Gastrocnemius medialis (tissue), 4 donors: ENCODE results near the gene ZDHHC4. TPM values are rescaled to one million over a fixed set of nuclear protein-coding genes. Genes with fewer than 3 reads are reported as not detected.

ENCODE experiments used
- ATAC-seq, 2 donors: fragments of 150-250 bp; one replicate each; pipeline ENCODE4 v1.9.1; 2016
- DNase-seq, 2 donors: peaks; one replicate each; pipeline ENCODE4 v3.0.0-alpha.2; 2019
- H3K27ac ChIP-seq, 4 donors: fragments of 200-600 bp; sonication (generic); 1 replicate in 1 of 4; 2 replicates in 3 of 4; pipeline ENCODE4 v1.5.1; 2016 to 2018; ENCODE audit warnings: mild to moderate bottlenecking in 2 of 4, moderate library complexity in 1 of 4
- H3K27me3 ChIP-seq, 3 donors: fragments of 200-600 bp; sonication (generic) in 2 of 3; 1 replicate in 1 of 3; 2 replicates in 2 of 3; pipeline versions ENCODE4 v1.5.1 to v1.6.0; 2016 to 2019; ENCODE audit warnings: mild to moderate bottlenecking in 1 of 3, moderate library complexity in 1 of 3
- H3K36me3 ChIP-seq, 2 donors: fragments of 200-600 bp; sonication (generic) in 1 of 2; one replicate each; pipeline ENCODE4 v1.5.1; 2017 to 2018
- H3K4me1 ChIP-seq, 2 donors: fragments of 200-600 bp; sonication (generic) in 1 of 2; one replicate each; pipeline ENCODE4 v1.5.1; 2016 to 2017; ENCODE audit warnings: mild to moderate bottlenecking in 2 of 2
- H3K4me3 ChIP-seq, 4 donors: fragments of 200-600 bp; sonication (generic) in 3 of 4; 1 replicate in 1 of 4; 2 replicates in 3 of 4; pipeline ENCODE4 v1.5.1; 2016 to 2019; ENCODE audit warnings: mild to moderate bottlenecking in 2 of 4
- H3K9me3 ChIP-seq, 3 donors: fragments of 200-600 bp; sonication (generic) in 2 of 3; 1 replicate in 1 of 3; 2 replicates in 2 of 3; pipeline ENCODE4 v1.5.1; 2016 to 2019
- POLR2A ChIP-seq, 2 donors: fragments of 450-650 bp; IDR thresholded peaks; one replicate each; pipeline ENCODE4 v1.6.1; 2017; ENCODE audit warnings: antibody characterized with exemption in 2 of 2, mild to moderate bottlenecking in 2 of 2, moderate library complexity in 2 of 2
- in situ Hi-C, 4 donors: fragments of 200-750 bp; cut with MboI; loops; one replicate each; pipeline versions ENCODE4 v1.15.0 to v1.8.0; 2017; ENCODE audit warnings: low sequenced_read_pairs in 4 of 4
- intact Hi-C: fragments of 100-400 bp; cut with DNase I; formaldehyde crosslinking; loops from one replicate; pipeline ENCODE4 v1.15.1; 2023; ENCODE audit warnings: low total_unique reads
- total RNA-seq, 4 donors: library from RNA; depleted of rRNA; stranded (reverse); fragments of >200 nt; gene quantifications; one replicate each; pipeline versions ENCODE4 v1.1.0 to v1.2.3, GENCODE V29; 2016
- TF ChIP-seq, protein P1 (sequence below), 5 experiments: fragments of 450-650 bp in 3 of 5; fragments of 200-600 bp in 2 of 5; sonication (generic) in 2 of 5; IDR thresholded peaks in 4 of 5; conservative IDR thresholded peaks in 1 of 5; 1 replicate in 4 of 5; 2 replicates in 1 of 5; pipeline ENCODE4 v1.5.1; 2016 to 2019; ENCODE audit warnings: antibody characterized with exemption in 5 of 5, mild to moderate bottlenecking in 3 of 5, moderate library complexity in 3 of 5

ZDHHC4 gene
- total RNA-seq, 4 donors from 2014 or later, result 52.7 to 88.6 (median 70.5) TPM

DNA sequence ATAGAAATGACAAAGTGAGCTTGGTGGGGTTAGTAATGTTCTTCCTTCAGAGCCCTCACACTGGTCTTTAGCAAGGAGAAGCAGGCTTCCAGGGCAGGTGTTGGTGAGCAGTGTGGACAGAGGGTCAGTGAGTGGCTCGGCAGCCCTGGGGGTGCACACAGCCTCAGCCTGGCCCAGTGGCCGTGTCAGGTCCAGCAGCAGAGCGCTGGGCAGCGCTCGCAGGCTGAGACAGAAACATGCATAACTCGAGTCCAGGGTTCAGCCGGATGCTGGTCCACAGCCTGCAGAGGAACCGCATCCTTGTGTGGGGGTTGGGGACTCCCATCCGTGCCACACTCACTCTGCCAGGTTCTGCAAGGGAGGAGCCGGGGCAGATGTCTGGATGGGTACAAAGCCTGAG, 27.2 kb downstream of the ZDHHC4 start:
- in situ Hi-C loops, result no loop called here
- Histone ChIP-seq H3K36me3 (peaks cover 0 to 64% of the 10 kb centered on the region in 2 donors), H3K9me3 (no peaks in the 10 kb centered on the region), H3K27me3 (no peaks in the 10 kb centered on the region), H3K27ac (no peak overlapping the region), H3K4me3 (no peak overlapping the region), H3K4me1 (no peaks in the 10 kb centered on the region)
- ATAC-seq, result no peak
- intact Hi-C loops, result no loop called here
- no peak for DNase-seq
- TF ChIP-seq POLR2A (IDR thresholded peaks at IDR 0.05), result no peak
- TF ChIP-seq, protein P1, sequence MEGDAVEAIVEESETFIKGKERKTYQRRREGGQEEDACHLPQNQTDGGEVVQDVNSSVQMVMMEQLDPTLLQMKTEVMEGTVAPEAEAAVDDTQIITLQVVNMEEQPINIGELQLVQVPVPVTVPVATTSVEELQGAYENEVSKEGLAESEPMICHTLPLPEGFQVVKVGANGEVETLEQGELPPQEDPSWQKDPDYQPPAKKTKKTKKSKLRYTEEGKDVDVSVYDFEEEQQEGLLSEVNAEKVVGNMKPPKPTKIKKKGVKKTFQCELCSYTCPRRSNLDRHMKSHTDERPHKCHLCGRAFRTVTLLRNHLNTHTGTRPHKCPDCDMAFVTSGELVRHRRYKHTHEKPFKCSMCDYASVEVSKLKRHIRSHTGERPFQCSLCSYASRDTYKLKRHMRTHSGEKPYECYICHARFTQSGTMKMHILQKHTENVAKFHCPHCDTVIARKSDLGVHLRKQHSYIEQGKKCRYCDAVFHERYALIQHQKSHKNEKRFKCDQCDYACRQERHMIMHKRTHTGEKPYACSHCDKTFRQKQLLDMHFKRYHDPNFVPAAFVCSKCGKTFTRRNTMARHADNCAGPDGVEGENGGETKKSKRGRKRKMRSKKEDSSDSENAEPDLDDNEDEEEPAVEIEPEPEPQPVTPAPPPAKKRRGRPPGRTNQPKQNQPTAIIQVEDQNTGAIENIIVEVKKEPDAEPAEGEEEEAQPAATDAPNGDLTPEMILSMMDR (IDR thresholded peaks at IDR 0.05 in 4 of 5, conservative IDR thresholded peaks at IDR 0.05 in 1 of 5), result no peak

DNA sequence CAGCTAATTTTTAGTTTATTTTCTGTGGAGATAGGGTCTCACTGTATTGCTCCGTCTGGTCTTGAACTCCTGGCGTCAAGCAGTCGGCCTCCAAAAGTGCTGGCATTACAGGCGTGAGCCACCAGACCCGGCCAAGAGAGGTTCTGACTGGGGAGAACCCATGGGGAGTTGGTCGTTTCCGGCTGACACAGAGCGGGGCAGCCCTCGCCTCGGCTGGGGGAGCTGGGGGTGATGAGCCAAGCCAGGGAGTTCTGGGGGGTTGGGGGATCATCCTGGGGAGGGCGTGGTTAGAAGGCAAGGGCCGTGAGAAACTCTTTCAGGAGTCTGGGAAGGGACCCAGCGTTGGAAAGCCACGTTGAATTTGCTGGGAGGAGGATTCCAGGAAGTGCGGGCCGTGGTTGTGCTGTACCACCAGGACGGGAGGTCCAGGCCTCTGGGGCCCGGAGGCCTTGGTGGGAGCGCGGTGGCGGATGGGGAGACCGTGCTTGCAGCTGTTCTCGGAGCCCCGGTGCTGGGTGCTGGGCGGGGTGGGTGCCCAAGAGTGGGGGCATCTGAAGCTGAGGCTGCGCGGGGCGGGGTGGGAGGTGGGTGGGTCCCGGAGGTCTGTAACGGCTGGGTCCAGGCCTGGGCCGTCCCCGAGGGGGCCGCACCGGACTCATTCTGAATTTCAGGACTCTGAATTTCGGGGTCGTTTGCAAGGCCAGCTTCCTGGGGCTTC, 29.8 kb downstream of the ZDHHC4 start:
- in situ Hi-C loops (no loop called here), intact Hi-C loops (no loop called here)
- H3K4me3 ChIP-seq, result no peak overlapping the region
- no peak for DNase-seq
- H3K4me1 ChIP-seq, result no peaks in the 10 kb centered on the region
- peaks cover 0 to 40% of the 10 kb centered on the region in 2 donors for H3K36me3 ChIP-seq
- H3K9me3 ChIP-seq, result no peaks in the 10 kb centered on the region
- no peak for ATAC-seq
- TF ChIP-seq, protein P1 (IDR thresholded peaks at IDR 0.05 in 4 of 5, conservative IDR thresholded peaks at IDR 0.05 in 1 of 5), result no peak
- TF ChIP-seq POLR2A (IDR thresholded peaks at IDR 0.05), result no peak
- H3K27ac ChIP-seq, result no peak overlapping the region
- H3K27me3 ChIP-seq, result no peaks in the 10 kb centered on the region

DNA sequence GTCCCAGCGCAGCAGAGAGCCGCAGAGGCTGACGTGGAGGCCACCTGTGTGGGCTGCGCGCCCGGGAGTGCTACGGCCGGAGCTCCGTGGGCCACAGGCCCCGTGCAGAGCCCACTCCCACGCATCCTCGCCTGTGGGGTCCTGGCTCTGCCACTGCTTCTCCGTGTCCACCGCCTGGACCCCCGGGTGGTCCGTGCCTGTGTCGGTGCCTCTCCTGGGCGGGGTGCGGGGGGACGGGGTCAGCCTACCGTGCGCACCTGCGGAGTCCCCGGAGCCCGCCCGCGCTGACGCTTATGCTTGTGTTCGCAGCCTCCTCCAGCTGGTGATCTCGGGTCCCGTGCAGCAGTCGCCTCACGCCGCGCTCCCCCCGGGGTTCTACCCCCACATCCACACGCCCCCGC, 30.4 kb downstream of the ZDHHC4 start:
- ATAC-seq (no peak), DNase-seq (no peak)
- peaks cover 0 to 34% of the 10 kb centered on the region in 2 donors for H3K36me3 ChIP-seq
- in situ Hi-C loops (no loop called here), intact Hi-C loops (no loop called here)
- H3K4me1 ChIP-seq, result no peaks in the 10 kb centered on the region
- no peak overlapping the region for H3K4me3 ChIP-seq
- H3K9me3 ChIP-seq, result no peaks in the 10 kb centered on the region
- H3K27ac ChIP-seq, result no peak overlapping the region
- no peaks in the 10 kb centered on the region for H3K27me3 ChIP-seq
- TF ChIP-seq, protein P1 (IDR thresholded peaks at IDR 0.05 in 4 of 5, conservative IDR thresholded peaks at IDR 0.05 in 1 of 5), result no peak
- TF ChIP-seq POLR2A (IDR thresholded peaks at IDR 0.05), result no peak

DNA sequence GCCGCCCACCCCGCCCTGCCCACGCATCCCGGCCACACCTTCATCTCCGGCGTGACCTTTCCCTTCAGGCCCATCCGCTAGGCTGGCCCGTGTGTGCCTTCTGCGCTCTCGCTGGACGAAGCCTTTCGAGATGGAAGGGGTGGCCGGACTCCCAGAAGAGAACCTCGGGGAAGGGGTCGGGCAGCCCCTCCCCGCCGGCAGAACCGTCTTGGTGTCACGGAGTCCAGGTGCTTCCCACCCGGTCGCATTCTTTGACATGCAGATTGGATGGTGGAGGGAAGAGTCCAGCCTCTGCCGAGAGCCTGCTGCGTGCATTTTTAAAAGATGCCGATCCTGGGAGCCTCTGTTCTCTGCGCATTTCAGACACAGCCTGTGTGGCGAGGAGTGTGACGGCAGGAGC, 30.8 kb downstream of the ZDHHC4 start:
- TF ChIP-seq POLR2A (IDR thresholded peaks at IDR 0.05), result no peak
- TF ChIP-seq, protein P1 (IDR thresholded peaks at IDR 0.05 in 4 of 5, conservative IDR thresholded peaks at IDR 0.05 in 1 of 5), result no peak
- in situ Hi-C loops, result no loop called here
- ATAC-seq, result no peak

More for the DNA sequence above, 30.8 kb downstream of the ZDHHC4 start:
- H3K27me3 ChIP-seq, result no peaks in the 10 kb centered on the region
- no peak for DNase-seq
- intact Hi-C loops, result no loop called here
- H3K4me3 ChIP-seq, result no peak overlapping the region
- no peaks in the 10 kb centered on the region for H3K4me1 ChIP-seq
- H3K36me3 ChIP-seq, result peaks cover 0 to 32% of the 10 kb centered on the region in 2 donors
- H3K9me3 ChIP-seq, result no peaks in the 10 kb centered on the region
- no peak overlapping the region for H3K27ac ChIP-seq
